ENCODE results near the gene GMPPA. TPM values are rescaled to one million over a fixed set of nuclear protein-coding genes. Genes with fewer than 3 reads are reported as not detected.
A peak's percentile ranks its signal among the peaks of the same experiment; 100 is the strongest.

Gene GMPPA
- total RNA-seq, 1 donor from 2014 or later, result 29.9 TPM

- DNase-seq (no peak), ATAC-seq (no peak)
- Histone ChIP-seq H3K9me3 (no peaks in the 10 kb centered on the region), H3K27me3 (ENCODE audit: low read depth) (peaks cover 21% of the 10 kb centered on the region), H3K27ac (no peak overlapping the region), H3K36me3 (no peaks in the 10 kb centered on the region), H3K4me1 (peaks cover 25% of the 10 kb centered on the region), H3K4me3 (no peak overlapping the region)
- intact Hi-C loops (cut with DNase I), result loop anchor here (5.0 kb wide), 1 partner anchor 95 kb away; no protein-coding TSS in a partner anchor
- TF ChIP-seq CTCF (IDR thresholded peaks at IDR 0.05), result no peak
Measured at GRCh38 chr2:219547621-219548020, 48.9 kb downstream of the GMPPA start.

GRCh38 chr2:219548990-219549389, 50.3 kb downstream of the GMPPA start:
- Histone ChIP-seq H3K36me3 (no peaks in the 10 kb centered on the region), H3K4me1 (peaks cover 22% of the 10 kb centered on the region), H3K9me3 (no peaks in the 10 kb centered on the region), H3K4me3 (no peak overlapping the region), H3K27me3 (ENCODE audit: low read depth) (peaks cover 30% of the 10 kb centered on the region), H3K27ac (no peak overlapping the region)
- no peak for TF ChIP-seq CTCF (IDR thresholded peaks at IDR 0.05)
- DNase-seq, result no peak
- no peak for ATAC-seq
- intact Hi-C loops (cut with DNase I), result loop anchor here (5.0 kb wide), 1 partner anchor 93 kb away; no protein-coding TSS in a partner anchor

GRCh38 chr2:219549619-219550018, 50.9 kb downstream of the GMPPA start:
- no peak for DNase-seq
- no peak for ATAC-seq
- Histone ChIP-seq H3K9me3 (no peaks in the 10 kb centered on the region), H3K36me3 (no peaks in the 10 kb centered on the region), H3K4me1 (peaks cover 16% of the 10 kb centered on the region), H3K4me3 (no peak overlapping the region), H3K27me3 (ENCODE audit: low read depth) (peaks cover 30% of the 10 kb centered on the region), H3K27ac (no peak overlapping the region)
- no peak for TF ChIP-seq CTCF (IDR thresholded peaks at IDR 0.05)
- intact Hi-C loops (cut with DNase I), result loop anchor here (5.0 kb wide), 1 partner anchor 93 kb away; no protein-coding TSS in a partner anchor

GRCh38 chr2:219551441-219552381, 53.0 kb downstream of the GMPPA start:
- ATAC-seq, result peak; percentile 26 to 51
- intact Hi-C loops (cut with DNase I), result no loop called here
- Histone ChIP-seq H3K4me1 (peaks cover 14% of the 10 kb centered on the region), H3K27me3 (ENCODE audit: low read depth) (peaks cover 30% of the 10 kb centered on the region), H3K27ac (no peak overlapping the region), H3K4me3 (peak overlapping the region; percentile 71), H3K36me3 (no peaks in the 10 kb centered on the region), H3K9me3 (no peaks in the 10 kb centered on the region)
- no peak for TF ChIP-seq CTCF (IDR thresholded peaks at IDR 0.05)
- DNase-seq, result no peak

- intact Hi-C loops (cut with DNase I), result no loop called here
- ATAC-seq (peak; percentile 93 to 96), DNase-seq (peak; percentile 88)
- H3K36me3 ChIP-seq, result no peaks in the 10 kb centered on the region
- H3K4me3 ChIP-seq, result peak overlapping the region; percentile 71
- peaks cover 14% of the 10 kb centered on the region for H3K4me1 ChIP-seq
- no peak overlapping the region for H3K27ac ChIP-seq
- H3K27me3 ChIP-seq (ENCODE audit: low read depth), result peaks cover 30% of the 10 kb centered on the region
- no peaks in the 10 kb centered on the region for H3K9me3 ChIP-seq
- no peak for TF ChIP-seq CTCF (IDR thresholded peaks at IDR 0.05)
Measured at GRCh38 chr2:219552382-219553167, 53.9 kb downstream of the GMPPA start.
